ENCODE results near the gene RFK. TPM values are rescaled to one million over a fixed set of nuclear protein-coding genes. Genes with fewer than 3 reads are reported as not detected.

RFK gene
- total RNA-seq, 1 experiment from 2014 or later: 12.0 TPM

- Histone ChIP-seq H2BK120ac (ENCODE audit: low read depth, low read length, poor library complexity, severe bottlenecking) (no peak overlapping the region), H3K56ac (ENCODE audit: insufficient read length, low read depth, low read length) (no peak overlapping the region), H3K14ac (ENCODE audit: insufficient read depth, low read length) (no peak overlapping the region), H3K79me2 (ENCODE audit: insufficient read depth, low read length) (no peaks in the 10 kb centered on the region), H3K4me1 (ENCODE audit: insufficient read depth, low read length) (no peaks in the 10 kb centered on the region), H3T11ph (ENCODE audit: low read length) (no peak overlapping the region), H2BK5ac (ENCODE audit: insufficient read length, low read length) (no peak overlapping the region), H4K8ac (replicated peaks; ENCODE audit: insufficient read length, low read depth, low read length) (no peak overlapping the region), H2BK20ac (ENCODE audit: low read depth, low read length, poor library complexity, severe bottlenecking) (no peak overlapping the region), H3K27me3 (ENCODE audit: insufficient read depth, low read length) (no peaks in the 10 kb centered on the region), H3K23me2 (ENCODE audit: insufficient read length, low read depth, low read length, poor library complexity, severe bottlenecking) (no peaks in the 10 kb centered on the region), H3K18ac (ENCODE audit: insufficient read length, low read depth, low read length) (no peak overlapping the region), H4K5ac (ENCODE audit: insufficient read length, low read depth, low read length) (no peak overlapping the region), H4K91ac (ENCODE audit: insufficient read length, low read depth, low read length) (no peak overlapping the region), H3K4ac (ENCODE audit: low read depth, low read length) (no peak overlapping the region), H3K4me2 (ENCODE audit: insufficient read depth, insufficient read length, low read length) (no peak overlapping the region), H2BK12ac (ENCODE audit: insufficient read length, low read depth, low read length) (no peak overlapping the region), H3K27ac (ENCODE audit: insufficient read length, low read depth, low read length) (no peak overlapping the region), H3K9ac (ENCODE audit: extremely low read depth, insufficient read length, low read length) (no peak overlapping the region), H2AK5ac (ENCODE audit: insufficient read length, low read length) (no peak overlapping the region), H3K79me1 (ENCODE audit: insufficient read depth, low read depth, low read length, poor library complexity, severe bottlenecking) (no peaks in the 10 kb centered on the region), H4K20me1 (ENCODE audit: control insufficient read depth, insufficient read depth, insufficient read length) (no peaks in the 10 kb centered on the region), H3K23ac (ENCODE audit: insufficient read length, low read depth, low read length) (no peak overlapping the region), H2BK15ac (ENCODE audit: low read depth, low read length) (no peak overlapping the region), H2AFZ (ENCODE audit: low read length) (no peak overlapping the region), H3K9me3 (ENCODE audit: control insufficient read depth, low read depth, low read length) (no peaks in the 10 kb centered on the region)
- Mint-ChIP-seq H3K9me3 (no peaks in the 10 kb centered on the region), H3K4me1 (peaks cover 3 to 6% of the 10 kb centered on the region in 2 experiments; a peak in 2 of 4 replicates), H3K4me3 (no peak overlapping the region), H3K36me3 (ENCODE audit: insufficient read depth in 1 of 3, low read depth in 3 of 3) (no peaks in the 10 kb centered on the region), H3K27me3 (ENCODE audit: low read depth) (peaks cover 1% of the 10 kb centered on the region; the same call in 1 of the 2 replicates), H3K27ac (no peak overlapping the region)
- no CpG with 5 or more reads among the region's 1 CpG for WGBS (ENCODE audit: extremely low coverage, insufficient read length, low lambda C conversion rate)
- no peak for DNase-seq
- TF ChIP-seq CTCF (conservative IDR thresholded peaks at IDR 0.05): no peak
These were observed 5.6 kb upstream of the RFK start for GRCh38 chr9:76399856-76400255.
